ENCODE results near the gene MYO5A. TPM values are rescaled to one million over a fixed set of nuclear protein-coding genes. Genes with fewer than 3 reads are reported as not detected.

MYO5A gene
- total RNA-seq, 1 donor from 2014 or later, result 41.0 TPM

GRCh38 chr15:52486003-52486996, 42.4 kb downstream of the MYO5A start:
- no peaks in the 10 kb centered on the region for H3K27me3 Mint-ChIP-seq (ENCODE audit: low read depth)
- peaks cover 54% of the 10 kb centered on the region for H3K4me1 Mint-ChIP-seq (ENCODE audit: low read depth)
- H3K9me3 Mint-ChIP-seq (ENCODE audit: low read depth), result no peaks in the 10 kb centered on the region
- no peak overlapping the region for H3K27ac Mint-ChIP-seq (ENCODE audit: unreplicated experiment)
- H3K4me3 Mint-ChIP-seq (ENCODE audit: unreplicated experiment), result no peak overlapping the region
- DNase-seq (ENCODE audit: low spot score), result no peak
- H3K36me3 Mint-ChIP-seq (ENCODE audit: low read depth), result no peaks in the 10 kb centered on the region
- no peak for TF ChIP-seq CTCF (IDR thresholded peaks at IDR 0.05)

- H3K27ac Mint-ChIP-seq (ENCODE audit: unreplicated experiment), result no peak overlapping the region
- TF ChIP-seq CTCF (IDR thresholded peaks at IDR 0.05), result no peak
- H3K27me3 Mint-ChIP-seq (ENCODE audit: low read depth), result no peaks in the 10 kb centered on the region
- no peaks in the 10 kb centered on the region for H3K9me3 Mint-ChIP-seq (ENCODE audit: low read depth)
- no peak for DNase-seq (ENCODE audit: low spot score)
- no peaks in the 10 kb centered on the region for H3K36me3 Mint-ChIP-seq (ENCODE audit: low read depth)
- H3K4me3 Mint-ChIP-seq (ENCODE audit: unreplicated experiment), result no peak overlapping the region
- H3K4me1 Mint-ChIP-seq (ENCODE audit: low read depth), result peaks cover 60% of the 10 kb centered on the region
Measured at GRCh38 chr15:52485290-52485689, 43.4 kb downstream of the MYO5A start.

- Mint-ChIP-seq H3K4me1 (ENCODE audit: low read depth) (peaks cover 61% of the 10 kb centered on the region), H3K4me3 (ENCODE audit: unreplicated experiment) (no peak overlapping the region), H3K27me3 (ENCODE audit: low read depth) (no peaks in the 10 kb centered on the region), H3K36me3 (ENCODE audit: low read depth) (no peaks in the 10 kb centered on the region), H3K27ac (ENCODE audit: unreplicated experiment) (peak overlapping the region; percentile 83), H3K9me3 (ENCODE audit: low read depth) (no peaks in the 10 kb centered on the region)
- no peak for TF ChIP-seq CTCF (IDR thresholded peaks at IDR 0.05)
- DNase-seq (ENCODE audit: low spot score), result no peak
Measured at GRCh38 chr15:52483707-52484106, 45.0 kb downstream of the MYO5A start.

- H3K4me1 Mint-ChIP-seq (ENCODE audit: low read depth), result peaks cover 58% of the 10 kb centered on the region
- no peak for DNase-seq (ENCODE audit: low spot score)
- TF ChIP-seq CTCF (IDR thresholded peaks at IDR 0.05), result no peak
Measured at GRCh38 chr15:52481915-52482314, 46.8 kb downstream of the MYO5A start.

GRCh38 chr15:52480990-52481389, 47.7 kb downstream of the MYO5A start:
- DNase-seq (ENCODE audit: low spot score), result no peak
- no peak for TF ChIP-seq CTCF (IDR thresholded peaks at IDR 0.05)
- Mint-ChIP-seq H3K27me3 (ENCODE audit: low read depth) (no peaks in the 10 kb centered on the region), H3K27ac (ENCODE audit: unreplicated experiment) (no peak overlapping the region), H3K36me3 (ENCODE audit: low read depth) (peaks cover 3% of the 10 kb centered on the region), H3K4me3 (ENCODE audit: unreplicated experiment) (no peak overlapping the region), H3K4me1 (ENCODE audit: low read depth) (peaks cover 52% of the 10 kb centered on the region), H3K9me3 (ENCODE audit: low read depth) (peaks cover 3% of the 10 kb centered on the region)

More at GRCh38 chr15:52481915-52482314, 46.8 kb downstream of the MYO5A start:
- Mint-ChIP-seq H3K27me3 (ENCODE audit: low read depth) (no peaks in the 10 kb centered on the region), H3K9me3 (ENCODE audit: low read depth) (peaks cover 3% of the 10 kb centered on the region), H3K36me3 (ENCODE audit: low read depth) (peaks cover 3% of the 10 kb centered on the region), H3K4me3 (ENCODE audit: unreplicated experiment) (peak overlapping the region; percentile 0), H3K27ac (ENCODE audit: unreplicated experiment) (peak overlapping the region; percentile 64)
